ENCODE measurements around the gene ELMO1. TPM values are rescaled to one million over a fixed set of nuclear protein-coding genes. Genes with fewer than 3 reads are reported as not detected.
A peak's percentile ranks its signal among the peaks of the same experiment; 100 is the strongest.

ELMO1 gene
- total RNA-seq, 2 experiments from 2014 or later: 129 to 137 TPM

DNA sequence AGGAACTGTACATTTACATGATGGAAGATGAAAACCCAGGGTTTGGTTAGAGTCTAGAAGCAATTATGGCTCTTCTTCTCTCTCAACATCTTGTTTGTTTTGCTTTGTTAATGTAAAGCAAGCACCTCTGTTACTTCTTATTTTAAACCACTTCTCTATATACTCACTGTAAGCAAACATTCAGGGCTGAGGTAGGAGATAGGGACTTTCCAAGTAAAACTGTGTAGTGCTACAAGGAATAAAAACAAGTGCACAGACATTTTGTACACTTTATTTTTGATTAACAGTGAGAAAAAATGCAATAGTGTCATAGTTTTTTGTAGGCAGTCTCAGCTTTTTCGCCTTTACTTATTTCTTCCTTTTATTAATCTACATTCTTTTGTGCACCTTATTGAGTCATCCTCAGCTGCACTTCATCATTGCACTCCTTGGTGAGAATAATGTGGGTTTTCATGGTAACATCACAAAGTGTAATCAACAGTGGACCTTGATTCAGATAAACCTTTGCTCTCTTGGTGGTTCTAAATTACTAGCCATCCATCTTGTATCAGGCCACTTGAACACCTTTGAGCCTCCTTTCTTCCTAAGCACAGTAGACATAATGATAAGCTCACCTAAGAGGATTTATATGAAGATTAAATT is 52.9 kb downstream of the ELMO1 start:
- Mint-ChIP-seq H3K36me3 (ENCODE audit: low read depth) (peaks cover 4% of the 10 kb centered on the region), H3K4me3 (no peak overlapping the region), H3K9me3 (no peaks in the 10 kb centered on the region), H3K4me1 (ENCODE audit: low read depth) (peaks cover 77% of the 10 kb centered on the region), H3K27ac (peak overlapping the region; percentile 80), H3K27me3 (ENCODE audit: low read depth) (no peaks in the 10 kb centered on the region)
- CTCF ChIA-PET: interaction anchor here (0.6 to 1.7 kb wide), 3 partner anchors 42 to 81 kb away, joined by 3 read pairs; no protein-coding TSS in a partner anchor
- intact Hi-C loops (cut with micrococcal nuclease): loop anchor here (1.0 to 2.0 kb wide), 5 partner anchors 15 to 41 kb away; no protein-coding TSS in a partner anchor
- peak; percentile 26 for DNase-seq

DNA sequence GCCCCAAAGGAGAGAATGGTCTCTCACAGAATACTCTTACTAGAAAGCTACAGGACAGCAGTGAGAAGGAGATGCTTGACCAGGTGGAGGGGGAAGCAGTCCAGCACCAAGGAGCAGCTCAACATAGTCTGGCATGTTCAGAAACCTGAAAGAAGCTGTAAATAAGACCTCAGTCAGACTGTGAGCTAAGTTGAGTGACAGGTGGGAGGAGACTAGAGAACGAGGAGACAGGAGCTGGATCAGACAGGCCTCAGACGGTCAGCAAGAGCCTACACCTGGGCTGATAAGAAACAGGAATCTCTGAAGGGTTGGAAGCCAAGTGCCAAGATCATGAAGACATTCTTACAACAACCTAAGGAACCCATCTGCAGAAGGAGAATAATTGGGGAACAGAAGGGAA is 54.5 kb downstream of the ELMO1 start:
- no peak overlapping the region for H3K27ac Mint-ChIP-seq
- DNase-seq: no peak
- H3K36me3 Mint-ChIP-seq (ENCODE audit: low read depth): peaks cover 2% of the 10 kb centered on the region
- intact Hi-C loops (cut with micrococcal nuclease): loop anchor here (2.0 kb wide), 2 partner anchors 13 to 39 kb away; no protein-coding TSS in a partner anchor
- CTCF ChIA-PET: interaction anchor here (1.5 to 1.7 kb wide), 2 partner anchors 9 to 41 kb away, joined by 3 read pairs; no protein-coding TSS in a partner anchor
- H3K4me1 Mint-ChIP-seq (ENCODE audit: low read depth): peaks cover 81% of the 10 kb centered on the region
- no peaks in the 10 kb centered on the region for H3K27me3 Mint-ChIP-seq (ENCODE audit: low read depth)
- H3K4me3 Mint-ChIP-seq: no peak overlapping the region
- H3K9me3 Mint-ChIP-seq: no peaks in the 10 kb centered on the region

DNA sequence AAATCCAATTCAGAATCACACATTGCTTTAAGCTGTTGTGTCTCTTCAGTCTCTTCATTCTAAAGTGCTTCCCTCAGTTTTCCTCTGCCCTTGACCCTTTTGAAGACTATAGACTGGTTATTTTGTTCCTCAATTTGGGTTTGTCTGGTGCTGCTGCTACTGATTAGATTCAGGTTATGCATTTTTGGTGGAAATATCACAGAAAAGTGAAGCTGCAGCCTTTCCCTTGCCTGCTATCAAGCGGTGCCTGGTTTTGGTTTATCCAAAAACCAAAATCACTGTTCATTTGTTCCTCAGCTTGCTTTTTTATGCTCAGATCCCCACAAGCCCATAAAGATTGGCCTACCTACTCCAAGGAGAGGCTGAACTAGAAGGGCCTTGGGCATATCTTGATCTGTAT is 55.2 kb downstream of the ELMO1 start:
- H3K36me3 Mint-ChIP-seq (ENCODE audit: low read depth): peaks cover 2% of the 10 kb centered on the region
- H3K4me3 Mint-ChIP-seq: no peak overlapping the region
- DNase-seq: no peak
- no peaks in the 10 kb centered on the region for H3K27me3 Mint-ChIP-seq (ENCODE audit: low read depth)
- CTCF ChIA-PET: interaction anchor here (1.5 kb wide), 1 partner anchor 8 kb away, joined by 3 read pairs; no protein-coding TSS in a partner anchor
- intact Hi-C loops (cut with micrococcal nuclease): no loop called here
- no peak overlapping the region for H3K27ac Mint-ChIP-seq
- no peaks in the 10 kb centered on the region for H3K9me3 Mint-ChIP-seq
- peaks cover 79% of the 10 kb centered on the region for H3K4me1 Mint-ChIP-seq (ENCODE audit: low read depth)

DNA sequence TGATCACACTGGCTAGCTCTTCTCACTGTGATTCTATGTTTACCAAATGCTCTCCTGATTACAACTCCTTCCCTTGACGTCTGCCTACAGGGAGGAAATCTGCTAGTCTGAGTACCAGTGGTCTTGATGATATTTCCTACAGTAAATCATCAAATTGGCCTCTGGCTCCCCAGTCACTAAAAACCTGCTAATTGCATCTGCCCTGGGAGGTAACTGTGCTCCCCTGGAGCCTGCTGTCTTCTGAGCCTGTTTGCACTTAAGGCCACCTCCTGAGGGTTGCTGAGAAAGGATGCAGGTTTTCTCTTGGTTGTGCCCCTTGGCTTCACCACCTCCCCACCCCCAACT is 56.0 kb downstream of the ELMO1 start:
- no peaks in the 10 kb centered on the region for H3K9me3 Mint-ChIP-seq
- H3K36me3 Mint-ChIP-seq (ENCODE audit: low read depth): peaks cover 2% of the 10 kb centered on the region
- H3K27ac Mint-ChIP-seq: no peak overlapping the region
- DNase-seq: no peak
- intact Hi-C loops (cut with micrococcal nuclease): no loop called here
- no peaks in the 10 kb centered on the region for H3K27me3 Mint-ChIP-seq (ENCODE audit: low read depth)
- H3K4me1 Mint-ChIP-seq (ENCODE audit: low read depth): peaks cover 73% of the 10 kb centered on the region
- H3K4me3 Mint-ChIP-seq: no peak overlapping the region
- CTCF ChIA-PET: interaction anchor here (1.1 kb wide), 1 partner anchor 9 kb away, joined by 3 read pairs; no protein-coding TSS in a partner anchor

DNA sequence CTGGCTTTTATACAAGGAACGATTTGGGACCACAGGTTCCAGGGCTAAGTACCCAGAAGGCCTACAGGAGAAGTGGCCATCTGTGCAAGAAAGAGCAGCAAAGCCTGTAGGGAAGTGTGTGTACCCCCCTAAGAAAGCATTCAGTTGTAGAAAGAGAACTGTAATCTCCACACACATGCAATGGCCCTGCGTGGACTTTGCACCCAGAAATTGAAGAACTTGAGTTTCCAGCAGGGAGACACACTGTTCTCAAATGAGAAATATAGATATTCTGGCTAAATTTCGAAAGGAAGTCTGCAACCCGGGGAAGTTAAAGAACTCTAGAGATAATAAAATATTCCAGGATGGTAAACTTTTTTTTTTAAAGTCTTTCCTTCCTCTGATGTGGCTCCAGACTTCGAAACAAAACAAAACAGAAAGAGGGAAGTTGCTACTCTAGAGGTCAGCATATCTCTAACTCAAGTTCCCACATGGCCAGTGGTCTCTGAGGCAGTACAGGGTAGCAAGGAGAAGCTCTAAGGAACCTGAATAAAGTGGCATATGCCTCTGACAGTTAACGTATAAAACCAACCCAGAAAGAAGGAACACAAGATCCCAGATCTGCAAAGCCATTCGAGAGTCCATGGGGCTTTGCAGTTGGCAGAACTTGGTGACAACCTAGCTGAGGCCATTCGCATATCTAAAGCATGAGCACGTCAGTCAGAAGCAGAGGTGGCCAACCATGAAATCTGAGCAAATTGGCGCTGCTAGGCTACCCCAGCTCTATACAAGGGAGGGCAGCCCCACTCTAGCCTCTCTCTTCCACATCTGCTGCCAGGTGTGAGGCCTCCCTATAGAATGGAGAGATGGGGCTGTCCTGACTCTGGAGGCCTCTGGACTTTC is 56.6 kb downstream of the ELMO1 start:
- CTCF ChIA-PET: interaction anchor here (1.1 kb wide), 1 partner anchor 10 kb away, joined by 3 read pairs; no protein-coding TSS in a partner anchor
- peak overlapping the region; percentile 25 for H3K27ac Mint-ChIP-seq
- H3K4me1 Mint-ChIP-seq (ENCODE audit: low read depth): peaks cover 71% of the 10 kb centered on the region

DNA sequence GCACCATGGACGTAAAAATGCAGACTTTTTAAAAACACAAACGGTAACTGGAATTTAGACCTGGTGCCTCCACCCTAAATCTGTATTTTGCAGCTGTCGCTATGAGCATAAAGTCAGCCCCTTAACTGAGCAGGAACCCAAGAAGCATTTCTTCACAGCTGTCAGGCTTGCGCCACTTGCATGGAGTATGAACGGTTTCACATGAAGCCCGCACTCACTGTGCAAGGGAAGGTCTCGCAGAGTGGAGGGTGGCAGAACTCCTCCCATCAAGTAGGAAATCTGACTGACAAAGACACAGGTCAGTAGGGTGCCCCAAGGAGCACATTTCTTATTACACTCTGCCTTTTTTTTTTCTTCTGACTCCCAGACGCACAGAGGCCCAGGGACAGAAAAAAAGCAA is 58.5 kb downstream of the ELMO1 start:
- H3K27ac Mint-ChIP-seq: no peak overlapping the region
- CTCF ChIA-PET: no interaction called here
- H3K27me3 Mint-ChIP-seq (ENCODE audit: low read depth): no peaks in the 10 kb centered on the region
- DNase-seq: no peak
- intact Hi-C loops (cut with micrococcal nuclease): loop anchor here (1.0 kb wide), 1 partner anchor 8 kb away; no protein-coding TSS in a partner anchor
- H3K4me1 Mint-ChIP-seq (ENCODE audit: low read depth): peaks cover 69% of the 10 kb centered on the region
- peaks cover 7% of the 10 kb centered on the region for H3K36me3 Mint-ChIP-seq (ENCODE audit: low read depth)
- no peaks in the 10 kb centered on the region for H3K9me3 Mint-ChIP-seq
- no peak overlapping the region for H3K4me3 Mint-ChIP-seq

More for the DNA sequence above, 56.6 kb downstream of the ELMO1 start:
- Mint-ChIP-seq H3K36me3 (ENCODE audit: low read depth) (peaks cover 2% of the 10 kb centered on the region), H3K9me3 (no peaks in the 10 kb centered on the region), H3K4me3 (no peak overlapping the region), H3K27me3 (ENCODE audit: low read depth) (no peaks in the 10 kb centered on the region)
- DNase-seq: no peak
- intact Hi-C loops (cut with micrococcal nuclease): no loop called here

DNA sequence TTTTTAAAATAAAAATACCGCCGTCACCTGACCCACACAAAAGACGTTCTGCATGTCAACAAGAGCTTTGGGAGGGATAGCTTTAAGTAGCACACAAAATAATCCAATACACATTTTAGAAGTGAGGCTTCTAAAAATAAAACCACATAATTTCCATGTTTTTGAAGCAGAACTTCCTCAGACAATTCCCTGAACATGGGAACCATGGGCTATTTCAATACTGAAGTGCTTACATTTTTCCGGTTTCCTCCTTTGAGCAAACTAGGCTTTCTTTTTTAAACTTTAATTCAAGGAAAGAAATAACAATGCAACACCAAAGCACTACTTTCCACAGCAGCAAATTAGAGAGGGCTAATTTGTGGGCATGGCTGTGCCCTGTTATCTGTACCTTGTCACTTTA is 59.9 kb downstream of the ELMO1 start:
- H3K4me3 Mint-ChIP-seq: no peak overlapping the region
- CTCF ChIA-PET: no interaction called here
- intact Hi-C loops (cut with micrococcal nuclease): no loop called here
- no peak for DNase-seq
- no peak overlapping the region for H3K27ac Mint-ChIP-seq
- no peaks in the 10 kb centered on the region for H3K9me3 Mint-ChIP-seq
- H3K4me1 Mint-ChIP-seq (ENCODE audit: low read depth): peaks cover 60% of the 10 kb centered on the region
- H3K36me3 Mint-ChIP-seq (ENCODE audit: low read depth): peaks cover 6% of the 10 kb centered on the region
- H3K27me3 Mint-ChIP-seq (ENCODE audit: low read depth): no peaks in the 10 kb centered on the region

DNA sequence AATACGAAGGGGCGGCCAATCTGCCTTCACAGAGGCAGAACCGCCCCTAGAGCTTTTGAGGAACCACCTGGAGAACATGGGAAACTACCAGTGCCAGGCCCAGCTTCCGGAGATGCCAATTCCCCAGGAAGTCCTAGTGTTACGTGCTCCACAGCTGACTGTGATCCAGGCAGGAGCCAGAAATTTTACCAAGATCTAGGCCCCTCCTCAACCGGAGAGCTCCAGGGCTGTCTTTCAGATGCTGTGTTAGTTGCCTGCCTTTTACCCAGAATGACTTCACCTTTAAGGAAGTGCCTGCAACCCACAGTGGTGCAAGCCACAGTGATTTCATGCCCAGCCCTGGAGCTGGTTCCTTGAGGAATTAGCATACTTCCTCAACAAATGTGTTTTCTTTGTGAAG is 62.9 kb downstream of the ELMO1 start:
- CTCF ChIA-PET: interaction anchor here (1.0 to 1.5 kb wide), 2 partner anchors 9 kb away, joined by 3 read pairs; no protein-coding TSS in a partner anchor
- Mint-ChIP-seq H3K27me3 (ENCODE audit: low read depth) (no peaks in the 10 kb centered on the region), H3K4me3 (no peak overlapping the region), H3K4me1 (ENCODE audit: low read depth) (peaks cover 53% of the 10 kb centered on the region), H3K36me3 (ENCODE audit: low read depth) (peaks cover 8% of the 10 kb centered on the region), H3K27ac (no peak overlapping the region), H3K9me3 (no peaks in the 10 kb centered on the region)
- intact Hi-C loops (cut with micrococcal nuclease): no loop called here
- no peak for DNase-seq

DNA sequence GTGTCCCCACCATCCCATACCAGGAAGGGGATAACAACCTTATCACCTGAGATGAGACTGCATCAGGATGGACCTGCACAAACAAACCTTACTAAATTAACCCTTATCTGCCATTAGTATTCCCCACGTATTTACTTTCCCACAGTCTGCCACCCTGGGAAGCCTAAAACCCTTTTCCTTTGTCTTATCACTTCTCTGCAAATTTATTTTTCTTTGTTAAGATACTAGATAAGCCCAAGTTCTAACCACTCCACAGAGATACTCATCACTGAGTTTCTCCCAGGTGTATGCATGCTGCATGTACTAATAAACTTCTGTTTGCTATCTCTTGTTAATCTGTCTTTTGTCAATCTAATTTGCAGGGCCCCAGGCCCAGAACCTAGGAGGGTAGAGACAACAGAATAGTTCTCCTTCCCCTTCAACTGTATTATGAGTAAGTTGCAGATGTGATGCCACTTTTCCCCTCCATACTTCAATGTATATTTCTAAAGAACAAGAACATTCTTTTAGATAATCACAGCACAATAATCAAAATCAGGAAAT is 66.0 kb downstream of the ELMO1 start:
- H3K27me3 Mint-ChIP-seq (ENCODE audit: low read depth): no peaks in the 10 kb centered on the region
- peaks cover 57% of the 10 kb centered on the region for H3K4me1 Mint-ChIP-seq (ENCODE audit: low read depth)
- no peak overlapping the region for H3K4me3 Mint-ChIP-seq
- H3K36me3 Mint-ChIP-seq (ENCODE audit: low read depth): peaks cover 22% of the 10 kb centered on the region
- intact Hi-C loops (cut with micrococcal nuclease): loop anchor here (1.0 kb wide), 1 partner anchor 8 kb away; no protein-coding TSS in a partner anchor
- H3K9me3 Mint-ChIP-seq: peaks cover 4% of the 10 kb centered on the region
- no peak for DNase-seq
- no peak overlapping the region for H3K27ac Mint-ChIP-seq
- CTCF ChIA-PET: no interaction called here

DNA sequence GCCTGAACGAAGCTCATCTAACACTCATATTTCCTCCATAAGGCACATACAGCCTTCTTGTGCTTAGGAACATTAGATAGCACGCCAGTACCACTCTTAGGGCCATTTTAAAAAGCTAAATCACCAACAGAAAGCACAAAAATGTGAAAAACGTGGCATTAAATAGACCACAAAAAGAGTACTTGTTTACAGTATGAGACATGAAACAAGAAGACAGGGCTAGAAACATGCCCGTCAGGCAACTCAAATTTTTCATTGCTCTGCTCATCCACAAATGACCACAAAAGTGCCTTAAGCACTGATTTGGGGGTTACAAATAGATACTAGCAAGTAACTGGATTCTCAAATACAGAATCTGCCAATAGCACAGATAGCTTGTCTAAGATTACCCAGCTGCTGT is 67.8 kb downstream of the ELMO1 start:
- no peaks in the 10 kb centered on the region for H3K27me3 Mint-ChIP-seq (ENCODE audit: low read depth)
- DNase-seq: no peak
- H3K36me3 Mint-ChIP-seq (ENCODE audit: low read depth): peaks cover 28% of the 10 kb centered on the region
- no peak overlapping the region for H3K27ac Mint-ChIP-seq
- CTCF ChIA-PET: no interaction called here
- H3K9me3 Mint-ChIP-seq: peaks cover 15% of the 10 kb centered on the region
- intact Hi-C loops (cut with micrococcal nuclease): loop anchor here (2.0 kb wide), 1 partner anchor 14 kb away; no protein-coding TSS in a partner anchor
- H3K4me1 Mint-ChIP-seq (ENCODE audit: low read depth): peaks cover 64% of the 10 kb centered on the region
- no peak overlapping the region for H3K4me3 Mint-ChIP-seq

DNA sequence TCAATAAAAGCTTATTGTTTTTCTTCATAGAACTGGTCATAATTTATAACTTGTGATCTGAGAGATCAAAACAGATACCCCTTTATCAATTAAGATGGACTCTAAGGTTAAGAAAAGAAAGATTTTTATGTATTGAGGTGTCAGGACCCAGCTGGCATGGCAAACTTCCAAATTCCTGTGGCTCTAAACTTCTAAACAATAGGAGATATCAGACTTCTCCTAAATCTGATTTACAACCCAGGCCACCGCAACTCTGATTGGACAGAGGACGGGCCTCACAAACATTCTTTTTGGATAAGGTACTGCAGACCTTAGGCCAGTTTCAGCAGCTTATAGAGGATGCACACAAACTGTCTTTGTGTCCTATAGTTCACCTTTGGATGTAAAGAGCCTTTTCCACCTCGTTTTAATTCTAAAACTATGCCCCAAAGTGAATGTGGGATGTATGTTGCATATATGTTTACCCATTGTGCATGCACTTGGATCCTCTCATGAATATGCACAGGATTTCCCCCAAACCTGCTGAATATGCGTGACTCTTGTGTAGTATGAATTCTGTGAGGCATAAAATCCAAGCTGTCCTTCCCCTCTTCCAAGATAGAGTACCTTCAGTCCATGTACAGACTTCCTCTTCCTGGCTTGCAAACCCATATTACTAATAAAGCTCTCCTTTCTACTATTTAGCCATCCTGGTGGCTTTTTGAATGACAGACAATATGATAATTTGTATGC is 69.0 kb downstream of the ELMO1 start:
- peaks cover 62% of the 10 kb centered on the region for H3K4me1 Mint-ChIP-seq (ENCODE audit: low read depth)
- H3K36me3 Mint-ChIP-seq (ENCODE audit: low read depth): peaks cover 33% of the 10 kb centered on the region
- CTCF ChIA-PET: interaction anchor here (0.6 to 0.8 kb wide), 2 partner anchors 25 to 173 kb away, joined by 3 to 5 read pairs; no protein-coding TSS in a partner anchor

More for the DNA sequence above, 69.0 kb downstream of the ELMO1 start:
- Mint-ChIP-seq H3K9me3 (peaks cover 15% of the 10 kb centered on the region), H3K27ac (peak overlapping the region; percentile 9), H3K4me3 (no peak overlapping the region), H3K27me3 (ENCODE audit: low read depth) (no peaks in the 10 kb centered on the region)
- no peak for DNase-seq
- intact Hi-C loops (cut with micrococcal nuclease): loop anchor here (2.0 kb wide), 1 partner anchor 15 kb away; no protein-coding TSS in a partner anchor
